ENCODE results near the gene UGT2B17.
"Not testable (repeated sequence)": the region's sequence is repeated elsewhere in the genome, so short reads cannot be mapped to it uniquely, and the experiment has no call there.

UGT2B17 gene

GRCh38 chr4:68569466-68570121 is 6.5 kb downstream of the UGT2B17 start:
- no peak for DNase-seq (ENCODE audit: low read depth)
- TF ChIP-seq CTCF (IDR thresholded peaks at IDR 0.05; ENCODE audit: low read depth, low read length, missing control alignments), result no peak
- H3K4me3 ChIP-seq (ENCODE audit: low read depth, low read length), result no peak overlapping the region
- in situ Hi-C loops (cut with HindIII; ENCODE audit: low sequenced_read_pairs), result no loop called here

GRCh38 chr4:68569036-68569435 is 7.1 kb downstream of the UGT2B17 start:
- DNase-seq (ENCODE audit: low read depth); H3K4me3 ChIP-seq (ENCODE audit: low read depth, low read length); in situ Hi-C loops (cut with HindIII; ENCODE audit: low sequenced_read_pairs): not testable (repeated sequence)

GRCh38 chr4:68568535-68568934 is 7.6 kb downstream of the UGT2B17 start:
- DNase-seq (ENCODE audit: low read depth); H3K4me3 ChIP-seq (ENCODE audit: low read depth, low read length); in situ Hi-C loops (cut with HindIII; ENCODE audit: low sequenced_read_pairs): not testable (repeated sequence)

GRCh38 chr4:68566364-68566763 is 9.8 kb downstream of the UGT2B17 start:
- DNase-seq (ENCODE audit: low read depth); H3K4me3 ChIP-seq (ENCODE audit: low read depth, low read length); in situ Hi-C loops (cut with HindIII; ENCODE audit: low sequenced_read_pairs): not testable (repeated sequence)

GRCh38 chr4:68565082-68565481 is 11.0 kb downstream of the UGT2B17 start:
- DNase-seq (ENCODE audit: low read depth); H3K4me3 ChIP-seq (ENCODE audit: low read depth, low read length); in situ Hi-C loops (cut with HindIII; ENCODE audit: low sequenced_read_pairs): not testable (repeated sequence)

- in situ Hi-C loops (cut with HindIII; ENCODE audit: low sequenced_read_pairs); H3K4me3 ChIP-seq (ENCODE audit: low read depth, low read length); DNase-seq (ENCODE audit: low read depth): not testable (repeated sequence)
Observed at GRCh38 chr4:68560364-68561070, 15.6 kb downstream of the UGT2B17 start.

GRCh38 chr4:68553830-68554229 is 22.3 kb downstream of the UGT2B17 start:
- in situ Hi-C loops (cut with HindIII; ENCODE audit: low sequenced_read_pairs); H3K4me3 ChIP-seq (ENCODE audit: low read depth, low read length); DNase-seq (ENCODE audit: low read depth): not testable (repeated sequence)

GRCh38 chr4:68552818-68553811 is 23.0 kb downstream of the UGT2B17 start:
- DNase-seq (ENCODE audit: low read depth); H3K4me3 ChIP-seq (ENCODE audit: low read depth, low read length); in situ Hi-C loops (cut with HindIII; ENCODE audit: low sequenced_read_pairs): not testable (repeated sequence)

- DNase-seq (ENCODE audit: low read depth); H3K4me3 ChIP-seq (ENCODE audit: low read depth, low read length); in situ Hi-C loops (cut with HindIII; ENCODE audit: low sequenced_read_pairs): not testable (repeated sequence)
Observed at GRCh38 chr4:68542742-68543141, 33.4 kb downstream of the UGT2B17 start.

GRCh38 chr4:68536375-68536774 is 39.7 kb downstream of the UGT2B17 start:
- no peak overlapping the region for H3K4me3 ChIP-seq (ENCODE audit: low read depth, low read length)
- in situ Hi-C loops (cut with HindIII; ENCODE audit: low sequenced_read_pairs), result no loop called here
- no peak for DNase-seq (ENCODE audit: low read depth)
- no peak for TF ChIP-seq CTCF (IDR thresholded peaks at IDR 0.05; ENCODE audit: low read depth, low read length, missing control alignments)
